Cerebellar cortex (tissue), 1 donor: ENCODE results near the gene KSR2.
A peak's percentile ranks its signal among the peaks of the same experiment; 100 is the strongest.

Experiments used
- DNase-seq: peaks from one replicate; pipeline ENCODE4 v3.0.0-alpha.2; 2015; ENCODE audit warnings: low spot score

KSR2 gene

GRCh38 chr12:117453961-117454360 lies 514.8 kb downstream of the KSR2 start:
- DNase-seq: no peak

- no peak for DNase-seq
These were observed 516.7 kb downstream of the KSR2 start for GRCh38 chr12:117452112-117452511.

GRCh38 chr12:117450209-117450608 lies 518.6 kb downstream of the KSR2 start:
- DNase-seq: no peak

GRCh38 chr12:117447665-117448366 lies 521.0 kb downstream of the KSR2 start:
- DNase-seq: no peak

GRCh38 chr12:117444781-117445180 lies 524.0 kb downstream of the KSR2 start:
- no peak for DNase-seq

- DNase-seq: peak; percentile 82
These were observed 527.0 kb downstream of the KSR2 start for GRCh38 chr12:117441751-117442150.

- no peak for DNase-seq
These were observed 528.4 kb downstream of the KSR2 start for GRCh38 chr12:117440384-117440783.

GRCh38 chr12:117439531-117440001 lies 529.2 kb downstream of the KSR2 start:
- DNase-seq: no peak

- DNase-seq: no peak
These were observed 530.0 kb downstream of the KSR2 start for GRCh38 chr12:117438809-117439208.

GRCh38 chr12:117437516-117438255 lies 531.1 kb downstream of the KSR2 start:
- no peak for DNase-seq

GRCh38 chr12:117433878-117434277 lies 534.9 kb downstream of the KSR2 start:
- DNase-seq: no peak

- no peak for DNase-seq
These were observed 538.5 kb downstream of the KSR2 start for GRCh38 chr12:117430246-117430645.

GRCh38 chr12:117427211-117427610 lies 541.6 kb downstream of the KSR2 start:
- no peak for DNase-seq

GRCh38 chr12:117421987-117422386 lies 546.8 kb downstream of the KSR2 start:
- no peak for DNase-seq

- DNase-seq: no peak
These were observed 547.6 kb downstream of the KSR2 start for GRCh38 chr12:117421068-117421752.

GRCh38 chr12:117417004-117417403 lies 551.8 kb downstream of the KSR2 start:
- no peak for DNase-seq

- DNase-seq: no peak
These were observed 556.2 kb downstream of the KSR2 start for GRCh38 chr12:117412465-117413188.

GRCh38 chr12:117409286-117409685 lies 559.5 kb downstream of the KSR2 start:
- DNase-seq: no peak

- DNase-seq: peak; percentile 74
These were observed 560.5 kb downstream of the KSR2 start for GRCh38 chr12:117408161-117408791.

GRCh38 chr12:117404940-117405339 lies 563.9 kb downstream of the KSR2 start:
- DNase-seq: no peak

- no peak for DNase-seq
These were observed 564.5 kb downstream of the KSR2 start for GRCh38 chr12:117404203-117404853.
